HG03159 (cell line): ENCODE measurements around the gene CDX4.
"Not testable (repeated sequence)": the region's sequence is repeated elsewhere in the genome, so short reads cannot be mapped to it uniquely, and the experiment has no call there.

Experiments used
- ATAC-seq: cut with Tn5 transposase; IDR thresholded peaks from one replicate; pipeline ENCODE4 v1.9.1; 2021; ENCODE audit warnings: mild to moderate bottlenecking, moderate library complexity; ENCODE audit not compliant: unreplicated experiment

CDX4 gene, protein sequence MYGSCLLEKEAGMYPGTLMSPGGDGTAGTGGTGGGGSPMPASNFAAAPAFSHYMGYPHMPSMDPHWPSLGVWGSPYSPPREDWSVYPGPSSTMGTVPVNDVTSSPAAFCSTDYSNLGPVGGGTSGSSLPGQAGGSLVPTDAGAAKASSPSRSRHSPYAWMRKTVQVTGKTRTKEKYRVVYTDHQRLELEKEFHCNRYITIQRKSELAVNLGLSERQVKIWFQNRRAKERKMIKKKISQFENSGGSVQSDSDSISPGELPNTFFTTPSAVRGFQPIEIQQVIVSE

DNA sequence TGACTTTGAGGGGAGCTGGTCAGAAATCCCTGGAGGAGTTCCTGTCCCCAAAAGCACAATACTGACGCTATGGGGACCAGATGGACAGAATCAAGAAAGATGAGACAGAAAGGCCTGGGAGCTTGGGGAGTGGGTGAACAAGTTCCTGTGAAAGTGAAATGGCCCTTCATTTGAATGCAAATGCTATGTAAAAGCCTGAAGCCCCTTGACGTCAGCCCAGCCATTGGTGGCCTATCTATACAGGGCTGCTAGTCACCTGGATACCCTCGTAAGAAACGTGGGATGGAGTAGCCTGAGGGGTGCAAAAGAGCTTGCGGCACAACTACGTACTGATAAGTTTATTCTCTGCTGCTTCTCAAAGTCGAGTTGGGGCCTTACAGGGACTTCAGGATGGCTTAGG lies at the start of gene CDX4:
TSS of gene CDX4 (plus strand) at position 223 of the 400 bp plus-strand sequence. CDS start 201 bp downstream, outside the sequence.
- no peak for ATAC-seq

DNA sequence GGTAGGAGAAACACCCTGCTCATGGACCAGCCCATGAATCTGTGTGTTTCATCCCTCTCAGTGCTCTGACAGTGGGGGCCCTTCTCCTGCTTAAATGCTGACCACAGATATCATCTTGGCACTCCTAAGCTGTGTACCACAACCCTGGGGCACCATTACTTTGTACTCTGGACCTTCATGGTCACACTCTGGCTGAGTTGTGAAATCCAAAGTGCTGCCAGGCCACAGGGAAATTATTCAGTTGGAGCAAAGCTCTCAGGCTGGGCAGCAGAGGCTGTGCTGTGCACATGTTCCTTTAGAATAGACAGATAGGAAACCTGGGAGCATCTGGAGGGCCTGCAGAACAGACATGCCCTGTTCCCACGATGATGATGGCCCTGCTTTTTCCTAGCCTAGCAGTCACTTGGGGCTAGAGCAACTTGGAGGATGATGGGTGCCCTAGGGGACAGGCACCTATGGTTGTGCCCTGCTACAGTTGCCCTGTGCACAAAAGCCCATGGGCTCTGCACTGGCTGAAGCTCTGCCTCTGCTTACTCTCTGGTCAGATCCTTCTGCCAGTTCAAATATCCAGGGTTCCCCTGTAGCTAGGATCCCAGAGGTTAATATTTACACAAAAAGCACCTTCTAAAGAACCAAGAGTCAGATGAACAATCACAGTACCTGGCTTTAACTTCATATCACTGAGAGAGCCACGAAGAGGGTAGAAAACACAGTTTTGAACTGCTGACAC lies 48.5 kb upstream of the CDX4 start:
- no peak for ATAC-seq

DNA sequence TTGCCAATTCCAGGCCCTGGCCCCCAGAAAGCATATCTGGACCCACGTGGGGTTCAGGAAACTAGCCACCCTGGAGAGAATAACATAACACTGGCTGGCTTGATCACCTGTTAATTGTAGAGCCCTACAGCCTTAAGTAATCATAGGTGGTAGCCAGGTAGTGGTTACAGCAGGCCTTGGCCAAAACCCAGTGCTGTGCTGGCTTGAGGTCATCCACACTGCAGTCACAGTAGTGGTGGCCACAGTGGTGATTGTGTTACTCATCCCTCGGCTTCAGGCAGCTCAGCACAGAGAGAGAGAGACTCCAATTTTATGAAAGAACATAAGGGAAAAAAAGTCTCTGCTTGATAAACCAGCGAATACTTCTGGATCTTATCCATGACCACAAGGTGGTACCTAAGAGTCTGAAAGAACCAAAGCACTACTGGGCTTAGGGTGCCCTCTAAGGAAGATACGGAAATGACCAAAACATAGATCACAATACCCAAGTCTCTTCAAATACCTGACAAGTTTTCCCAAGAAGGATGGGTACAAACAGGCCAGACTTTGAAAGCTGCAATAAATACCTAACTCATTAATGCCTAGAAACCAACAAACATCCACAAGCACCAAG lies 46.6 kb upstream of the CDX4 start:
- ATAC-seq = no peak

DNA sequence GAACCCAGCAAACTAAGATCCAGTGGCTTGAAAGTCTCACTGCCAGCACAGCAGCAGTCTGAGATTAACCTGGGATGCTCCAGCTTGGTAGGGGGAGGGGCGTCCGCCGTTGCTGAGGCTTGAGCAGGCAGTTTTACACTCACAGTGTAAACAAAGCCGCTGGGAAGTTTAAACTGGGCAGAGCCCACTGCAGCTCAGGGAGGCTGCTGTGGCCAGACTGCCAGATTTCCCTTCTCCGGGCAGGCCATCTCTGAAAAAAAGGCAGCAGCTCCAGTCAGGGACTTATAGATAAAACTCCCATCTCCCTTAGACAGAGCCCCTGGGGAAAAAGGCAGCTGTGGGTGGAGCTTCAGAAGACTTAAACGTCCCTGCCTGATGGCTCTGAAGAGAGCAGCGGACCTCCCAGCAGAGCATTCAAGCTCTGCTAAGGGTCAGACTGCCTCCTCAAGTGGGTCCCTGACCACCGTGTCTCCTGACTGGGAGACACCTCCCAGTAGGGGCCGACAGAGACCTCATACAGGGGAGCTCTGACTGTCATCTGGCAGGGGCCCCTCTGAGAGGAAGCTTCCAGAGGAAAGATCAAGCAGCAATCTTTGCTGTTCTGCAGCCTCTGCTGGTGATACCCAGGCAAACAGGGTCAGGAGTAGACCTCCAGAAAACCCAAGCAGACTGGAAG lies 45.1 kb upstream of the CDX4 start:
- ATAC-seq = no peak

DNA sequence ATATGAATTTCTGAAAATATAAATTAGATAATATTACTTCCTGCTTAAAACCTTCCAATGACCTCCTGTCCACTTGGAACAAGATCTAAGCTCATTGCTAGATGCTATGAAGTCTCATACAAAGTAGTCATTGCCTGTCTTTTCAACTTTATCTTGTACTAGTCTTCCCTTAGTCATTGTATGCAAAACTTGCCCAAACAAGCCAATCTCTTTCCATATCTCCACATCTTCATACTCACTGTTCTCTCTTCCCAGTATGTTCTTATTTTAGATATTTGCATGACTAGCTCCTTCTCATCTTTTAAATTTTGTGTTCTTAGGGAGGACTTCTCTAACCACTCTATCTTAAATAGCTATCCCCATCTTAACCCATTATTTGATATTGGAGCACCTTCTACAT lies 33.9 kb upstream of the CDX4 start:
- ATAC-seq = no peak

DNA sequence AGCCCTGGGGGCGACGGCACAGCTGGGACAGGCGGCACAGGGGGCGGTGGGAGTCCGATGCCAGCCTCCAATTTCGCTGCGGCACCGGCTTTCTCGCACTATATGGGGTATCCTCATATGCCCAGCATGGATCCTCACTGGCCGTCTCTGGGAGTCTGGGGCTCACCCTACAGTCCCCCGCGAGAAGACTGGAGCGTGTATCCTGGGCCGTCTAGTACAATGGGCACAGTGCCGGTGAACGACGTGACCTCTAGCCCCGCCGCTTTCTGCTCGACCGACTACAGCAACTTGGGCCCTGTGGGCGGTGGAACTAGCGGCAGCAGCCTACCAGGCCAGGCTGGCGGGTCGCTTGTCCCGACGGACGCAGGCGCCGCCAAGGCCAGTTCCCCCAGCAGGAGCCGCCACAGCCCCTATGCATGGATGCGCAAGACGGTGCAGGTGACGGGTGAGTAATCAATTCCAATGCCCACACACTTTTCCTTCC lies 500 bp downstream of the CDX4 start:
- ATAC-seq = no peak

DNA sequence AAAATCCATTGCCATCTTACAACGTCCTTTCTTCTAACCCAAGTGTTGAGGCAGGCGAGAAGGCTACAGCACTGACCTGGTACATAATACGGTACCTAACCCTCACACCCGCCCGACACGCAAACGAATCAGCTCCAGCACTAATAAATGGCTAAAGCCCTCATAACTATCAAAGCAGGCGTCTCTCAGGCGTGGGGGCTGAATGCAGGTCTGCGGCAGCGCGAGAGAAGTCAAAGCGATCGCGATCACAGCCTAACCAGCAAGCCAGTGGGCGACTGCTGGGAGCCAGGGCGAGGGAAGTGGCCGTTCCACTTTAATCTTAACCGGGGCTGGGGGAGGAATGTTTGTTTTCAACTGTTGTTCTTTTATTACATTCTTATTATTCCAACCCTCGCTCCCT lies 1.5 kb downstream of the CDX4 start:
- no peak for ATAC-seq

DNA sequence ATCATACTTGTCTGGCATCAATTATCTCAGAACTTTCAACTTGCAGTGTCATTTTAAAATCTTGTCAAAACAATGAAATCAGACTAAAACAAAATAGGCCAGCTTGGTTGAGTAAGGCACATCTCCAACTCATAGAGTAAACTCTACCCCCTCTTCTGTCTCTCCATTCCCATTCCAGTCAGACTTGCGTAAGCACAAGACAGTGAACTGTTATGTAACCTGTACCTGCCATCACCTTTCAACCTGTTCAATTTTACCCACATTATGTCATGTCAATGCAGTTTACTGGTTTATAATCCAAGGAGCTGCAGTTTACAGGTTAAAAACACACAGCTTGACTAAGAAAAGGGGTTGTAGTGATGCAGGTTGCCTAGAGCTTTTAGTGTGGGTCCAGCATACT lies 8.3 kb downstream of the CDX4 start:
- ATAC-seq = no peak

DNA sequence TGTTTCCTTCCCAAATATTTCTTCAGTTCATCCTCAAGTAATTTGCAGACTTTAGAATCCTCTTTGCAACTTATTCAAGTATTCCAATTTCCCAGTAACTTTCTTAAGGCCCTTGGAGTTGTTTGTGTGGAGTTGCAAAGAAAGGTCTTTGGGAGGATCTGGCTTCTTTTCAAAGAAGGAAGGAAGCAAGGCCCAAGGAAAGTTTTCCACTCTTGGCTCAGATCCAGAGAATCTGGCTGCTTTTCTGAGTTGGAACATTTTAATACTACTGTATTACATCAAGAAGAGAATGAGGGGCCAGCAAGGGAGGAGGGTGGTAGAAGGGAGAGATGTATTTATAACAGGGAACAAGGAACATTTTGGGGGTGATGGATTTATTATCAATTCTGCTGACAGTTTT lies 10.5 kb downstream of the CDX4 start:
- ATAC-seq = no peak

DNA sequence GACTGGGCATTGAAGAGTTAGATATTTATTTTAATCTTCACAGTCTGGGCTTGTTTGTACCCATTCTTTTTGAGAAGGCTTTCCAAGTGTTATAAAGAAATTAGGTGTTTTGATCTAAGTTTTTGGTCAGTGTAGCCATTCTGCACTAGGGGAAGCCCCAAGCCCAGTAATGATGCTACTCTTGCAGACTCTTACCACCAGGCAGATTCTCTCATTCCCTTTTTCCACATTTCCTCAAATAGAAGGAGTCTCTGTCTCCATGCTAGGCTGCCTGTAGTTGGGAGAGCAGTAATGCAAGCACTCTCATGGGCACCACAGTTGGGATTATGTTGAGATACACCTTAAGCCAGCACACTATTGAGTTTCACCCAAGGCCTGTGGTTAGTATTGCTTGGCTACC lies 21.5 kb downstream of the CDX4 start:
- no peak for ATAC-seq

DNA sequence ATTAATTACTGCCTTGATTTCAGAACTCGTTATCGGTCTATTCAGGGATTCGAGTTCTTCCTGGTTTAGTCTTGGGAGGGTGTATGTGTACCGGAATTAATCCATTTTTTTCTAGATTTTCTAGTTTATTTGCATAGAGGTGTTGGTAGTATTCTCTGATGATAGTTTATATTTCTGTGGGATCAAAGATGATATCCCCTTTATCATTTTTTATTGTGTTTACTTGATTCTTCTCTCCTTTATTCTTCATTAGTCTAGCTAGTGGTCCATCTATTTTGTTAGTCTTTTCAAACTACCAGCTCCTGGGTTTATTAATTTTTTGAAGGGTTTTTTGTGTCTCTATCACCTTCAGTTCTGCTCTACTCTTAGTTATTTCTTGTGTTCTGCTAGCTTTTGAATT lies 32.1 kb downstream of the CDX4 start:
- ATAC-seq = no peak

DNA sequence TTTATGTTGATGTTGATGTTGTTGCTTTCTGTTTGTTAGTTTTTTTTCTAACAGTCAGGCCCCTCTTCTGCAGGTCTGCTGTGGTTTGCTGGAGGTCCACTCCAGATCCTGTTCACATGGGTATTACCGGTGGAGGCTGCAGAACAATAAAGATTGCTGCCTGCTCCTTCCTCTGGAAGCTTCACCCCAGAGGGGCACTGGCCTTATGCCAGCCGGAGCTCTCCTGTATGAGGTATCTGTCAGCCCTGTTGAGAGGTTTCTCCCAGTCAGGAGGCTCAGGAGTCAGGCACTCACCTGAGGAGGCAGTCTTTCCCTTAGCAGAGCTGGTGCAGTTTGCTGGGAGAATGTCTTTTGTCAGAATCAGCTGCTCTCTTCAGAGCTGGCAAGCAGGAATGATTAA lies 34.7 kb downstream of the CDX4 start:
- ATAC-seq = no peak

DNA sequence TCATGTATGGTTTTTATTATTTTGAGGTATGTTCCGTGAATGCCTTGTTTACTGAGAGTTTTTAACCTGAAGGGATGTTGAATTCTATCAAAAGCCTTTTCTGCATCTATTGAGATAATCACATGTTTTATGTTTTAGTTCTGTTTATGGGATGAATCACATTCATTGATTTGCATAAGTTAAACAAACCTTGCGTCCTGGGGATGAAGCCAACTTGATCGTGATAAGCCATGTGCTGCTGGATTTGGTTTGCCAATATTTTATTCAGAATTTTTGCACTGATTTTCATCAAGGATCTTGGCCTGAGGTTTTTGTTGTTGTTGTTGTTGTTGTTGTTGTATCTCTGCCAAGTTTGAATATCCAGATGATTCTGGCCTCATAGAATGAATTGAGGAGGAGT lies 43.8 kb downstream of the CDX4 start:
- ATAC-seq = no peak

DNA sequence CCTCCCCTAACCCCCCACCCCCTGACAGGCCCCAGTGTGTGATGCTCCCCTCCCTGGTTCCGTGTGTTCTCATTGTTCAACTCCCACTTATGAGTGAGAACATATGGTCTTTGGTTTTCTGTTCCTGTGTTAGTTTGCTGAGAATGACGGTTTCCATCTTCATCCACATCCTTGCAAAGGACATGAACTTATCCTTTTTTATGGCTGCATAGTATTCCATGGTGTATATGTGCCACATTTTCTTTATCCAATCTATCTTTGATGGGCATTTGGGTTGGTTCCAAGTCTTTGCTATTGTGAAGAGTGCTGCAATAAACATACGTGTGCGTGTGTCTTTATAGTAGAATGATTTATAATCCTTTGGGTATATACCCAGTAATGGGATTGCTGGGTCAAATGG lies 45.3 kb downstream of the CDX4 start:
- ATAC-seq = not testable (repeated sequence)
